Measurements from ENCODE around the gene LMO1.

LMO1 gene

DNA sequence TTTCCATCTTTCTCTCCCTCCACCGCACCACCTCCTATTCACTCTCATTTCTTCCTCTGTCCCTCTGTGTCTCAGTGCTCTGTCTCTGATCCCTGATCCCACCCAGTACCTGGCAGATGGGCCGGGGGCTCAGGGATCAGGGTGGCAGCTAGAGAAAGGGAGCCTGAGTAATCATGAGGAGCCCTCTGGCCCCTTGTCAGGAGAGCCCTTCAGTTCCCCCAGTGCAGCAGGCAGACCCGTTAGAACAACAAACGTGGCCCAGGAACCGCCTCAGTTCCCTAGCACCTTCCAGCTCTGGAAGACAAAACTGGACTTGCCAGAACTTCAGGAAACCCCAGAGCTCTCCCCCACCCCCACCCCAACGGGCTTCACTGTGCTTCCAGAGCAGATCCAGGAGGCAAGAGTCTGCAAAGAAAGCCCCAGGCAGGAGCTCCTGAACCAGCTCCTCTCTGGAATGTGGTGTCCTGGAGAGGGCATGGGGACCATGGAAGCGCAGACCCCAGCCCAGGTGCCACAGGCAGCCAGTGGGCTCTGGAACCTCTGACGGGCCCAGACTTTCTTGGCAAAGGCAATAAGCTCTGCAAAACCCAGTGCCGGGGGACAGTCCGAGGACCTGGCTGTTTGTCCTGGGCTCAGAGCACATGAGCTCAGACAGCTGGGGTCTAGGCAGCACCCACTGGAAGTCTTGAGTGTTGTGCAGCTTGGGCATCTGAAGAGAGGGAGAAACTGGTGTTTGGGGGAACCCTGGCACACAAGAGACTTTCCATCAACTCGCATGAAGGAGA, 43.2 kb downstream of the LMO1 start:
- peaks cover 9% of the 10 kb centered on the region for H3K4me1 ChIP-seq (ENCODE audit: insufficient read depth, low read length, poor library complexity, severe bottlenecking)
- H3K9ac ChIP-seq (ENCODE audit: low read depth, low read length, poor library complexity, severe bottlenecking), result no peak overlapping the region
- H3K4me3 ChIP-seq (ENCODE audit: low read length, poor library complexity, severe bottlenecking), result no peak overlapping the region
- H3K9me3 ChIP-seq (ENCODE audit: insufficient read depth, low read depth, low read length), result no peaks in the 10 kb centered on the region
- H4K20me1 ChIP-seq (ENCODE audit: insufficient read depth, low read length, poor library complexity, severe bottlenecking), result no peaks in the 10 kb centered on the region
- no peaks in the 10 kb centered on the region for H3K9me2 ChIP-seq (replicated peaks; ENCODE audit: low read depth, low read length)
- H3F3A ChIP-seq (ENCODE audit: low read depth), result no peaks in the 10 kb centered on the region
- TF ChIP-seq, protein P1, sequence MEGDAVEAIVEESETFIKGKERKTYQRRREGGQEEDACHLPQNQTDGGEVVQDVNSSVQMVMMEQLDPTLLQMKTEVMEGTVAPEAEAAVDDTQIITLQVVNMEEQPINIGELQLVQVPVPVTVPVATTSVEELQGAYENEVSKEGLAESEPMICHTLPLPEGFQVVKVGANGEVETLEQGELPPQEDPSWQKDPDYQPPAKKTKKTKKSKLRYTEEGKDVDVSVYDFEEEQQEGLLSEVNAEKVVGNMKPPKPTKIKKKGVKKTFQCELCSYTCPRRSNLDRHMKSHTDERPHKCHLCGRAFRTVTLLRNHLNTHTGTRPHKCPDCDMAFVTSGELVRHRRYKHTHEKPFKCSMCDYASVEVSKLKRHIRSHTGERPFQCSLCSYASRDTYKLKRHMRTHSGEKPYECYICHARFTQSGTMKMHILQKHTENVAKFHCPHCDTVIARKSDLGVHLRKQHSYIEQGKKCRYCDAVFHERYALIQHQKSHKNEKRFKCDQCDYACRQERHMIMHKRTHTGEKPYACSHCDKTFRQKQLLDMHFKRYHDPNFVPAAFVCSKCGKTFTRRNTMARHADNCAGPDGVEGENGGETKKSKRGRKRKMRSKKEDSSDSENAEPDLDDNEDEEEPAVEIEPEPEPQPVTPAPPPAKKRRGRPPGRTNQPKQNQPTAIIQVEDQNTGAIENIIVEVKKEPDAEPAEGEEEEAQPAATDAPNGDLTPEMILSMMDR (conservative IDR thresholded peaks at IDR 0.05; ENCODE audit: low read length), result no peak
- TF ChIP-seq EZH2phosphoT487 (IDR thresholded peaks at IDR 0.05; ENCODE audit: borderline replicate concordance), result no peak
- no peaks in the 10 kb centered on the region for H3K79me2 ChIP-seq (ENCODE audit: insufficient read depth, low read length)
- no peak overlapping the region for H3K4me2 ChIP-seq (ENCODE audit: low read depth, low read length, poor library complexity, severe bottlenecking)
- no peaks in the 10 kb centered on the region for H3K27me3 ChIP-seq (ENCODE audit: insufficient read depth, low read length, poor library complexity, severe bottlenecking)
- H3K36me3 ChIP-seq (ENCODE audit: insufficient read depth, low read length), result no peaks in the 10 kb centered on the region
- H2AFZ ChIP-seq (ENCODE audit: low read length), result no peak overlapping the region

DNA sequence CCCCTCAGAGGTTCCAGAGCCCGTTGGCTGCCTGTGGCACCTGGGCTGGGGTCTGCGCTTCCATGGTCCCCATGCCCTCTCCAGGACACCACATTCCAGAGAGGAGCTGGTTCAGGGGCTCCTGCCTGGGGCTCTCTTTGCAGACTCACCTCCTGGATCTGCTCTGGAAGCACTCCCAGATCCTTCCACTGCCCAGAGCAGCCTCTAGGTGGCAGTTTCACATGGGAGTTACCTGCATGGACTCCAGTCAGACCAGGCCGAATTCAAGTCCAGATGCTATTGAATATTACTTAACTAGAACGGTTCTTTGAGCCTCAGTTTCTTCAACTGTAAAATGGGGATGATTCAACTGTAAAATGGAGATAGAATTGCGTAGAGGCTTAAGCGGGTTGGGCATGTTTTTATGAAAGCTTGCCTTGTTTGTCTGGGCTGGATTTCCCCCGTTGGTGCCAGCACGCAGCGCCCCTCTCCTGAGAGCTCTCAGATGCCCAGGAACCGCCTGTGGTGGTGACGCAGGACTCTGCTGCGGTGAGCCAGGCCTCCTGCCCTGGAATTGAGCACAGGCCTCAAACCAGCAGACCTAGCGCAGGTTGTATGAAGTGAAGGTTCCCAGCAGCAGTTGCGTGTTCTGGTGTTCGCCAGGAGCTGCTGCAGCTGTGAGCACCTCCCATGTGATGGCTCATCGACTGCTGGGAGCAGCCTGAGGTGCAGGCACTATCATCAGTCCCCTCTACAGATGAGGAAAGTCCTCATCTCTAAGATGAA, 44.2 kb downstream of the LMO1 start:
- H3K4me1 ChIP-seq (ENCODE audit: insufficient read depth, low read length, poor library complexity, severe bottlenecking), result peaks cover 9% of the 10 kb centered on the region
- no peak overlapping the region for H2AFZ ChIP-seq (ENCODE audit: low read length)
- no peak overlapping the region for H3K9ac ChIP-seq (ENCODE audit: low read depth, low read length, poor library complexity, severe bottlenecking)
- no peaks in the 10 kb centered on the region for H3F3A ChIP-seq (ENCODE audit: low read depth)
- H3K27me3 ChIP-seq (ENCODE audit: insufficient read depth, low read length, poor library complexity, severe bottlenecking), result no peaks in the 10 kb centered on the region
- no peaks in the 10 kb centered on the region for H3K9me2 ChIP-seq (replicated peaks; ENCODE audit: low read depth, low read length)
- H3K79me2 ChIP-seq (ENCODE audit: insufficient read depth, low read length), result no peaks in the 10 kb centered on the region
- H3K4me2 ChIP-seq (ENCODE audit: low read depth, low read length, poor library complexity, severe bottlenecking), result no peak overlapping the region
- no peaks in the 10 kb centered on the region for H3K36me3 ChIP-seq (ENCODE audit: insufficient read depth, low read length)
- H4K20me1 ChIP-seq (ENCODE audit: insufficient read depth, low read length, poor library complexity, severe bottlenecking), result no peaks in the 10 kb centered on the region
- H3K9me3 ChIP-seq (ENCODE audit: insufficient read depth, low read depth, low read length), result no peaks in the 10 kb centered on the region
- no peak for TF ChIP-seq EZH2phosphoT487 (IDR thresholded peaks at IDR 0.05; ENCODE audit: borderline replicate concordance)
- TF ChIP-seq, protein P1 (conservative IDR thresholded peaks at IDR 0.05; ENCODE audit: low read length), result peak; percentile 74
- no peak overlapping the region for H3K4me3 ChIP-seq (ENCODE audit: low read length, poor library complexity, severe bottlenecking)

DNA sequence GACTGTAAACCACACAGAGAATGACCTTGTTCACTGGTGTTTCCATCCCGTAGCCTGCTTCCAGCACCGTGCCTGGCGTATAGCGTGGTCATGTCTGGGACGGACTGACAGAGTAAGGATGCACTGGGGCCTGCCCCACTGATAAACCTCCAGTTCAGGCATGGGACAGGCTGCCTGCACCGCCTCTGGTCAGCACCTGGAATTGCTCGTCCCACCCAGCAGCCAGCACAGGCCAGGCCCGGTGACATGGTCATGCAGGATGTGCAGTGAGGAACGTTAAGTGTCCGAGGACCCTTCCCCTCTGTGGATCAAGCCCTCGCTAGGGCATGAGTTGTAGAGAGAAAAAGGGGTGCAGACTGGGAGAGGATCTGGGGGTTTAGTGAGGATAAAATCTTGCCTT, 44.8 kb downstream of the LMO1 start:
- H3K79me2 ChIP-seq (ENCODE audit: insufficient read depth, low read length), result no peaks in the 10 kb centered on the region
- H4K20me1 ChIP-seq (ENCODE audit: insufficient read depth, low read length, poor library complexity, severe bottlenecking), result no peaks in the 10 kb centered on the region
- peaks cover 9% of the 10 kb centered on the region for H3K4me1 ChIP-seq (ENCODE audit: insufficient read depth, low read length, poor library complexity, severe bottlenecking)
- no peak overlapping the region for H3K9ac ChIP-seq (ENCODE audit: low read depth, low read length, poor library complexity, severe bottlenecking)
- no peaks in the 10 kb centered on the region for H3K27me3 ChIP-seq (ENCODE audit: insufficient read depth, low read length, poor library complexity, severe bottlenecking)
- TF ChIP-seq EZH2phosphoT487 (IDR thresholded peaks at IDR 0.05; ENCODE audit: borderline replicate concordance), result no peak
- TF ChIP-seq, protein P1 (conservative IDR thresholded peaks at IDR 0.05; ENCODE audit: low read length), result no peak
- no peaks in the 10 kb centered on the region for H3K9me3 ChIP-seq (ENCODE audit: insufficient read depth, low read depth, low read length)
- no peaks in the 10 kb centered on the region for H3K36me3 ChIP-seq (ENCODE audit: insufficient read depth, low read length)
- no peak overlapping the region for H2AFZ ChIP-seq (ENCODE audit: low read length)
- no peak overlapping the region for H3K4me3 ChIP-seq (ENCODE audit: low read length, poor library complexity, severe bottlenecking)
- no peaks in the 10 kb centered on the region for H3K9me2 ChIP-seq (replicated peaks; ENCODE audit: low read depth, low read length)
- no peak overlapping the region for H3K4me2 ChIP-seq (ENCODE audit: low read depth, low read length, poor library complexity, severe bottlenecking)
- no peaks in the 10 kb centered on the region for H3F3A ChIP-seq (ENCODE audit: low read depth)

Data from Loucy (cell line).